Measurements from ENCODE around the gene ZNF273. TPM values are rescaled to one million over a fixed set of nuclear protein-coding genes. Genes with fewer than 3 reads are reported as not detected.

Gene ZNF273
- total and polyA plus RNA-seq, 2 experiments from 2014 or later, result 4.2 to 6.8 TPM

- no peak overlapping the region for H3K4me3 ChIP-seq
- no peak for DNase-seq (ENCODE audit: low read depth in 1 of 2, low spot score in 1 of 2)
- no peak for TF ChIP-seq CTCF (IDR thresholded peaks at IDR 0.05; ENCODE audit: low read depth, low read length)
- H3K4me1 ChIP-seq (ENCODE audit: low read depth), result peaks cover 17% of the 10 kb centered on the region
- H3K36me3 ChIP-seq, result no peaks in the 10 kb centered on the region
- H3K27ac ChIP-seq, result no peak overlapping the region
- no peaks in the 10 kb centered on the region for H3K9me3 ChIP-seq (ENCODE audit: low read depth)
- peaks cover 55% of the 10 kb centered on the region for H3K27me3 ChIP-seq
These were observed 18.1 kb upstream of the ZNF273 start for GRCh38 chr7:64884913-64885370.

- Histone ChIP-seq H3K36me3 (no peaks in the 10 kb centered on the region), H3K27ac (no peak overlapping the region), H3K27me3 (peaks cover 62% of the 10 kb centered on the region), H3K4me1 (ENCODE audit: low read depth) (peaks cover 17% of the 10 kb centered on the region), H3K4me3 (no peak overlapping the region), H3K9me3 (ENCODE audit: low read depth) (no peaks in the 10 kb centered on the region)
- TF ChIP-seq CTCF (IDR thresholded peaks at IDR 0.05; ENCODE audit: low read depth, low read length), result no peak
- no peak for DNase-seq (ENCODE audit: low read depth in 1 of 2, low spot score in 1 of 2)
These were observed 17.4 kb upstream of the ZNF273 start for GRCh38 chr7:64885520-64886240.

GRCh38 chr7:64886956-64887545, 16.0 kb upstream of the ZNF273 start:
- Histone ChIP-seq H3K9me3 (ENCODE audit: low read depth) (no peaks in the 10 kb centered on the region), H3K27ac (no peak overlapping the region), H3K4me3 (no peak overlapping the region), H3K4me1 (ENCODE audit: low read depth) (peaks cover 17% of the 10 kb centered on the region), H3K27me3 (peaks cover 73% of the 10 kb centered on the region), H3K36me3 (no peaks in the 10 kb centered on the region)
- no peak for TF ChIP-seq CTCF (IDR thresholded peaks at IDR 0.05; ENCODE audit: low read depth, low read length)
- no peak for DNase-seq (ENCODE audit: low read depth in 1 of 2, low spot score in 1 of 2)

- no peaks in the 10 kb centered on the region for H3K36me3 ChIP-seq
- H3K27ac ChIP-seq, result no peak overlapping the region
- H3K4me1 ChIP-seq (ENCODE audit: low read depth), result peaks cover 17% of the 10 kb centered on the region
- no peaks in the 10 kb centered on the region for H3K9me3 ChIP-seq (ENCODE audit: low read depth)
- peak overlapping the region; percentile 33 for H3K4me3 ChIP-seq
- peaks cover 82% of the 10 kb centered on the region for H3K27me3 ChIP-seq
- DNase-seq (ENCODE audit: low read depth in 1 of 2, low spot score in 1 of 2), result peak in 1 of 2 donors; percentile 41
- peak; percentile 52 for TF ChIP-seq CTCF (IDR thresholded peaks at IDR 0.05; ENCODE audit: low read depth, low read length)
These were observed 15.1 kb upstream of the ZNF273 start for GRCh38 chr7:64887756-64888508.

- Histone ChIP-seq H3K4me3 (peak overlapping the region; percentile 33), H3K27me3 (peaks cover 83% of the 10 kb centered on the region), H3K9me3 (ENCODE audit: low read depth) (no peaks in the 10 kb centered on the region), H3K4me1 (ENCODE audit: low read depth) (peaks cover 17% of the 10 kb centered on the region), H3K27ac (no peak overlapping the region), H3K36me3 (no peaks in the 10 kb centered on the region)
- DNase-seq (ENCODE audit: low read depth in 1 of 2, low spot score in 1 of 2), result peak in 1 of 2 donors; percentile 13
- no peak for TF ChIP-seq CTCF (IDR thresholded peaks at IDR 0.05; ENCODE audit: low read depth, low read length)
These were observed 14.5 kb upstream of the ZNF273 start for GRCh38 chr7:64888561-64888900.

All from cardiac muscle cell (in vitro differentiated cells and primary cell).